Right atrium auricular region (tissue), 2 donors: ENCODE results near the gene ZNF534. TPM values are rescaled to one million over a fixed set of nuclear protein-coding genes. Genes with fewer than 3 reads are reported as not detected.
"Not testable (repeated sequence)": the region's sequence is repeated elsewhere in the genome, so short reads cannot be mapped to it uniquely, and the experiment has no call there.

ENCODE experiments used
- DNase-seq: peaks from one replicate; pipeline ENCODE4 v3.0.0-alpha.2; 2019; ENCODE audit warnings: low spot score
- H3K27ac ChIP-seq, 2 donors: fragments of 200-600 bp; sonication (generic); 1 replicate in 1 of 2; 2 replicates in 1 of 2; pipeline ENCODE4 v1.5.1; 2016 to 2019
- H3K27me3 ChIP-seq, 2 donors: fragments of 200-600 bp; sonication (generic); one replicate each; pipeline versions ENCODE4 v1.5.1 to v1.6.0; 2017 to 2019
- H3K36me3 ChIP-seq: fragments of 200-600 bp; sonication (generic); one replicate; pipeline ENCODE4 v1.5.1; 2016
- H3K4me1 ChIP-seq, 2 donors: fragments of 200-600 bp; sonication (generic); one replicate each; pipeline versions ENCODE4 v1.5.1 to v1.6.0; 2017 to 2019
- H3K4me3 ChIP-seq, 2 donors: fragments of 200-600 bp; sonication (generic); 1 replicate in 1 of 2; 2 replicates in 1 of 2; pipeline ENCODE4 v1.5.1; 2017 to 2019; ENCODE audit warnings: mild to moderate bottlenecking in 1 of 2, moderate library complexity in 1 of 2
- H3K9me3 ChIP-seq, 2 donors: fragments of 200-600 bp; sonication (generic); one replicate each; pipeline ENCODE4 v1.5.1; 2019
- total RNA-seq, 2 donors: library from RNA; depleted of rRNA; stranded (reverse); fragments of >200 nt; gene quantifications; one replicate each; pipeline ENCODE4 v1.1.0, GENCODE V29; 2016
- TF ChIP-seq, protein P1 (sequence below), 2 donors: fragments of 200-600 bp; sonication (generic); IDR thresholded peaks; one replicate each; pipeline ENCODE4 v1.5.1; 2019; ENCODE audit warnings: antibody characterized with exemption in 2 of 2

ZNF534 gene
- total RNA-seq, 2 donors from 2014 or later = 0.16 TPM; not detected in 1

DNA sequence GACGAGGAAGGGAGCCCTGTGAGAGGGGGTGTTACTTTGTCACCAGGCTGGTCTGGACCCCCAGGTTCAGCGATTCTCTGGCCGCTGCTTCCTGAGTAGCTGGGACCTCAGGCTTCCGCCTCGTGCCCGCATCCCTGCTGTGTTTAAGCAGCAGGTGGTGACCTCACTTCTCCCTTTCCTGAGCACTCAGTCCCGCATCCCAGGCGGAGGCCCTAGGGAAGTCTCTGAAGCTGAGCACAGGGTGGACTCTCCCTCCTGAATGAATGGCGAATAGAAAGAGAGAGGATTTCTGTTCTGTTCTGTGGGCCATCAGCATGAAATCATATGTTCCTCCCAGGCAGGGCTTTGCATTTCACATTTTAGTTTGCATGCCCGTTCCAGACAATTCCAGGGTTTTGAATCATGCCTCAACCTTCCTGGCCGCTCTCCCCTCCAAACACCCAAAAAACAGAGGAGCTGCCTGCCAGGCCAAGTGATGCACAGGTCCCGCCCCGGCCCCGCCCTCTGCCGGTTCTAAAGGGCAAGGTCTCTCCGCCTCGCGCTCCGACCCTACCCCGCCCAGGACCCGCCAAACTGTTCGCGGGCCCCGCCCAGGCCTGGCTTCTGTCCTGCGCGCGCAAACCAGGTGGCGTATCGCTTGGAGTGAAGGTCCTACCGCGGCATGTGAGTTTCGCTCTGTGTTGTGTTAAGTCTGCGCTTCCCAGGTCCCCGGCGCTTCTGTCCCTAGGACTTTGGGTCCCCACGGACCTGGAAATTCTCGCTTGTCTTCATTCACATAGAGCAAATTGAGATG, 63.4 kb downstream of the ZNF534 start:
- TF ChIP-seq, protein P1, sequence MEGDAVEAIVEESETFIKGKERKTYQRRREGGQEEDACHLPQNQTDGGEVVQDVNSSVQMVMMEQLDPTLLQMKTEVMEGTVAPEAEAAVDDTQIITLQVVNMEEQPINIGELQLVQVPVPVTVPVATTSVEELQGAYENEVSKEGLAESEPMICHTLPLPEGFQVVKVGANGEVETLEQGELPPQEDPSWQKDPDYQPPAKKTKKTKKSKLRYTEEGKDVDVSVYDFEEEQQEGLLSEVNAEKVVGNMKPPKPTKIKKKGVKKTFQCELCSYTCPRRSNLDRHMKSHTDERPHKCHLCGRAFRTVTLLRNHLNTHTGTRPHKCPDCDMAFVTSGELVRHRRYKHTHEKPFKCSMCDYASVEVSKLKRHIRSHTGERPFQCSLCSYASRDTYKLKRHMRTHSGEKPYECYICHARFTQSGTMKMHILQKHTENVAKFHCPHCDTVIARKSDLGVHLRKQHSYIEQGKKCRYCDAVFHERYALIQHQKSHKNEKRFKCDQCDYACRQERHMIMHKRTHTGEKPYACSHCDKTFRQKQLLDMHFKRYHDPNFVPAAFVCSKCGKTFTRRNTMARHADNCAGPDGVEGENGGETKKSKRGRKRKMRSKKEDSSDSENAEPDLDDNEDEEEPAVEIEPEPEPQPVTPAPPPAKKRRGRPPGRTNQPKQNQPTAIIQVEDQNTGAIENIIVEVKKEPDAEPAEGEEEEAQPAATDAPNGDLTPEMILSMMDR (IDR thresholded peaks at IDR 0.05) = no peak
- Histone ChIP-seq H3K27me3 (no peaks in the 10 kb centered on the region), H3K9me3 (peaks cover 0 to 94% of the 10 kb centered on the region in 2 donors), H3K27ac (no peak overlapping the region), H3K4me3 (no peak overlapping the region), H3K36me3 (no peaks in the 10 kb centered on the region), H3K4me1 (no peaks in the 10 kb centered on the region)
- DNase-seq = no peak

- Histone ChIP-seq H3K27ac (no peak overlapping the region), H3K27me3 (no peaks in the 10 kb centered on the region), H3K36me3 (no peaks in the 10 kb centered on the region), H3K4me1 (no peaks in the 10 kb centered on the region), H3K4me3 (no peak overlapping the region), H3K9me3 (peaks cover 0 to 94% of the 10 kb centered on the region in 2 donors)
- DNase-seq = no peak
- TF ChIP-seq, protein P1 (IDR thresholded peaks at IDR 0.05) = no peak
Observed at GRCh38 chr19:52492994-52493470, 64.1 kb downstream of the ZNF534 start.

DNA sequence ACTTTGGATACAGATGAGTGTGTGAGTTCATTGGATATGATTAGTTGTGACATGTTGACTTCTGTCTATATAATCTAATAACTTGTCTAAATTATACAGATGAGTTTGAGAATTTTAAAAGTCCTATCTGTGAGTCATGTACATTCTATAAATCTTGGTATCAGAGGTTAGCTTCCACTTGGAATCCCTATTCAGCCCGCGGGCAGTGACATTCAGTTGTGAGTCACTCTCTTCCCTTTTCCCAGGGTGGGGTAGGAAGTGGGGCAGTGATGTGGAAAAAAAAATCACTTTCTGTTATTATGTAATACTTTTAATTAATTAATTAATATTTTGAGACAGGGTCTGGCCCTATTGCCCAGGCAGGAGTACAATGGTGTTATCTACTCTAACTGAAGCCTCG, 65.6 kb downstream of the ZNF534 start:
- Histone ChIP-seq H3K9me3 (peaks cover 0 to 94% of the 10 kb centered on the region in 2 donors), H3K4me1 (no peaks in the 10 kb centered on the region), H3K27ac (no peak overlapping the region), H3K27me3 (no peaks in the 10 kb centered on the region), H3K4me3 (no peak overlapping the region), H3K36me3 (no peaks in the 10 kb centered on the region)
- TF ChIP-seq, protein P1 (IDR thresholded peaks at IDR 0.05) = no peak
- no peak for DNase-seq

DNA sequence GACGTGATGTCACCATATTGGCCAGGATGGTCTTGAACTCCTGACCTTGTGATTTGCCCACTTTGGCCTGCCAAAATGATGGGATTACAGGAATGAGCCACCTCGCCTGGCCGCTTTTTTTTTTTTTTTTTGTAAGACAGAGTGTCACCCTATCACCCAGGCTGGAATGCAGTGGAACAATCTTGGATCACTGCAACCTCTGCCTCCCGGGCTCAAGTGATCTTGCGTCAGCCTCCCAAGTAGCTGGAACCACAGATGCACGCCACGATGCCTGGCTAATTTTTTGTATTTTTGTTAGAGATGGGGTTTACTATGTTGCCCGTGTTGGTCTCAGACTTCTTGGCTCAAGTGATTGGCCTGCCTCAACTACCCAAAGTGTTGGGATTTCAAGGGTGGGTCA, 69.6 kb downstream of the ZNF534 start:
- Histone ChIP-seq H3K27me3 (no peaks in the 10 kb centered on the region), H3K4me3 (no peak overlapping the region), H3K4me1 (no peaks in the 10 kb centered on the region), H3K9me3 (peaks cover 0 to 71% of the 10 kb centered on the region in 2 donors), H3K36me3 (peaks cover 11% of the 10 kb centered on the region), H3K27ac (no peak overlapping the region)
- TF ChIP-seq, protein P1 (IDR thresholded peaks at IDR 0.05) = no peak
- DNase-seq = no peak

DNA sequence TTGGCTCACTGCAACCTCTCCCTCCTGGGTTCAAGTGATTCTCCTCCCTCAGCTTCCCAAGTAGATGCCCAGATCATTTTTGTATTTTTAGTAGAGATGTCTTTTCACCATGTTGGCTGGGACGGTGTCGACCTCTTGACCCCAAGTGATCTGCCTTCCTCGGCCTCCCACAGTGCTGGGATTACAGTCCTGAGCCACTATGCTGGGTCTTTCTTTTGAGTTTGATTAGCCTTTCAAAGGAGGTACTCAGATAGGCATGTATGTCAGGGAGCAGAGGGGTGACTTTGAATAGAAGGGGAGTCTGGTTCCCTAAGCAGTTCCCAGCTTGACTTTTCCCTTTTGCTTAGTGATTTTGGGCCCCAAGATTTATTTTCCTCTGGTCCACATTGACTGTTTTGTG, 71.5 kb downstream of the ZNF534 start:
- not testable (repeated sequence) for H3K4me3 ChIP-seq, H3K27me3 ChIP-seq, H3K4me1 ChIP-seq, DNase-seq, H3K27ac ChIP-seq
- Histone ChIP-seq H3K36me3 (peaks cover 20% of the 10 kb centered on the region), H3K9me3 (peaks cover 0 to 59% of the 10 kb centered on the region in 2 donors)

GRCh38 chr19:52500991-52501390, 72.0 kb downstream of the ZNF534 start:
- peaks cover 0 to 61% of the 10 kb centered on the region in 2 donors for H3K9me3 ChIP-seq
- H3K36me3 ChIP-seq = peaks cover 25% of the 10 kb centered on the region
- not testable (repeated sequence) for H3K27ac ChIP-seq

More at GRCh38 chr19:52500991-52501390, 72.0 kb downstream of the ZNF534 start:
- not testable (repeated sequence) for H3K27me3 ChIP-seq, H3K4me3 ChIP-seq, H3K4me1 ChIP-seq, DNase-seq

Other genes starting within 250 kb of the ZNF534 start
- 100 to 1,000 TPM; 284 to 322 TPM for gene PPP2R1A, start 239.1 kb upstream of the ZNF534 start, total RNA-seq
- gene ZNF766, start 159.6 kb upstream of the ZNF534 start, total RNA-seq = 1 to 10 TPM; 4.1 to 5.0 TPM
- 1 to 10 TPM; 8.6 to 9.2 TPM for gene ZNF480, start 132.0 kb upstream of the ZNF534 start, total RNA-seq
- gene ZNF610, start 92.9 kb upstream of the ZNF534 start, total RNA-seq = 1 to 10 TPM; 1.9 to 7.1 TPM
- 10 to 100 TPM; 19.6 to 20.5 TPM for gene ZNF880, start 59.2 kb upstream of the ZNF534 start, total RNA-seq
- 10 to 100 TPM in 1 of 2 donors, 1 to 10 TPM in 1; 9.4 to 16.7 TPM for gene ZNF528, start 31.3 kb upstream of the ZNF534 start, total RNA-seq
- 1 to 10 TPM; 1.5 to 1.6 TPM for gene ZNF578, start 24.4 kb downstream of the ZNF534 start, total RNA-seq
- gene ZNF808, start 98.5 kb downstream of the ZNF534 start, total RNA-seq = 10 to 100 TPM; 22.0 to 30.3 TPM
- 10 to 100 TPM; 12.7 to 13.6 TPM for gene ZNF701, start 141.1 kb downstream of the ZNF534 start, total RNA-seq
- 10 to 100 TPM; 16.6 to 24.4 TPM for gene ZNF83, start 209.2 kb downstream of the ZNF534 start, total RNA-seq